Uterus (tissue), 4 donors: Measurements from ENCODE around the gene FBXL13. TPM values are rescaled to one million over a fixed set of nuclear protein-coding genes. Genes with fewer than 3 reads are reported as not detected.

Source experiments
- DNase-seq, 2 donors: peaks; one replicate each; pipeline ENCODE4 v3.0.0-alpha.2; 2019 to 2020
- H3K27ac ChIP-seq, 2 donors: fragments of 200-600 bp; sonication (generic); 1 replicate in 1 of 2; 2 replicates in 1 of 2; pipeline ENCODE4 v1.5.1; 2016 to 2018
- H3K27me3 ChIP-seq, 2 donors: fragments of 200-600 bp; sonication (generic); one replicate each; pipeline ENCODE4 v1.5.1; 2018 to 2019; ENCODE audit warnings: control low read depth in 1 of 2
- H3K36me3 ChIP-seq, 2 donors: fragments of 200-600 bp; sonication (generic); one replicate each; pipeline ENCODE4 v1.5.1; 2019; ENCODE audit warnings: control low read depth in 1 of 2
- H3K4me1 ChIP-seq, 2 donors: fragments of 200-600 bp; sonication (generic); one replicate each; pipeline ENCODE4 v1.5.1; 2018 to 2019; ENCODE audit warnings: control low read depth in 1 of 2
- H3K4me3 ChIP-seq, 2 donors: fragments of 200-600 bp; sonication (generic); 1 replicate in 1 of 2; 2 replicates in 1 of 2; pipeline ENCODE4 v1.5.1; 2018 to 2019; ENCODE audit warnings: mild to moderate bottlenecking in 1 of 2
- H3K9me3 ChIP-seq, 2 donors: fragments of 200-600 bp; sonication (generic); one replicate each; pipeline ENCODE4 v1.5.1; 2019; ENCODE audit warnings: control low read depth in 1 of 2
- POLR2A ChIP-seq, 2 donors: fragments of 450-650 bp; IDR thresholded peaks; one replicate each; pipeline ENCODE4 v1.6.1; 2016; ENCODE audit warnings: antibody characterized with exemption in 2 of 2, mild to moderate bottlenecking in 1 of 2, moderate library complexity in 1 of 2
- intact Hi-C: fragments of 100-400 bp; cut with DNase I; formaldehyde crosslinking; loops from one replicate; pipeline ENCODE4 v1.15.1; 2023; ENCODE audit warnings: low total_unique reads
- total RNA-seq, 4 donors: library from RNA; depleted of rRNA in 3 of 4; stranded (reverse); fragments of >200 nt in 3 of 4; gene quantifications; one replicate each; pipeline versions ENCODE4 v1.1.0 to v1.2.4, GENCODE V29; 2014 to 2023
- TF ChIP-seq, protein P1 (sequence below), 4 experiments: fragments of 200-600 bp in 2 of 4; fragments of 450-650 bp in 2 of 4; sonication (generic) in 2 of 4; IDR thresholded peaks; one replicate each; pipeline ENCODE4 v1.5.1; 2016 to 2019; ENCODE audit warnings: antibody characterized with exemption in 4 of 4, mild to moderate bottlenecking in 2 of 4, moderate library complexity in 1 of 4
- donor health status: DM: yes; HTN: yes; CAD: no.

FBXL13 gene
- total RNA-seq, 4 donors from 2014 or later: 1.2 to 12.9 (median 5.5) TPM

DNA sequence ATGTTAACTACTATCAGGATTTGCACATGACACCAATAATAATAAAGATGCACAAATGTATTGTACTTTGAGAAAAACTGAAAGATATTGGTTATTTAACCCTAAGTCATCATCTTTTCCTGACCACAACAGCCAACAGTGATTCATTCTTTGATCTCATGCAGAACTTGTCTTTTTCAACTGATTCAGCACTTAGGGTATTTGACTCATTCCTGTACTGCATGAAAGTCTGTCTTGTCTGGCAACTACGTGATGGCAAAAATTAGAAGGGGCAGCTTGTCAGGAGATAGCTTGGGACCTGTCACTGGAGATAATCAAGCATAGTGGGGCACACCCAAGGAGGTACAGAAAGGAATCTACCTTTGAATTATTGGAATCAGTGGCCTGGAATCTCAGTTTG is 239.6 kb downstream of the FBXL13 start:
- no peak for TF ChIP-seq POLR2A (IDR thresholded peaks at IDR 0.05)
- TF ChIP-seq, protein P1, sequence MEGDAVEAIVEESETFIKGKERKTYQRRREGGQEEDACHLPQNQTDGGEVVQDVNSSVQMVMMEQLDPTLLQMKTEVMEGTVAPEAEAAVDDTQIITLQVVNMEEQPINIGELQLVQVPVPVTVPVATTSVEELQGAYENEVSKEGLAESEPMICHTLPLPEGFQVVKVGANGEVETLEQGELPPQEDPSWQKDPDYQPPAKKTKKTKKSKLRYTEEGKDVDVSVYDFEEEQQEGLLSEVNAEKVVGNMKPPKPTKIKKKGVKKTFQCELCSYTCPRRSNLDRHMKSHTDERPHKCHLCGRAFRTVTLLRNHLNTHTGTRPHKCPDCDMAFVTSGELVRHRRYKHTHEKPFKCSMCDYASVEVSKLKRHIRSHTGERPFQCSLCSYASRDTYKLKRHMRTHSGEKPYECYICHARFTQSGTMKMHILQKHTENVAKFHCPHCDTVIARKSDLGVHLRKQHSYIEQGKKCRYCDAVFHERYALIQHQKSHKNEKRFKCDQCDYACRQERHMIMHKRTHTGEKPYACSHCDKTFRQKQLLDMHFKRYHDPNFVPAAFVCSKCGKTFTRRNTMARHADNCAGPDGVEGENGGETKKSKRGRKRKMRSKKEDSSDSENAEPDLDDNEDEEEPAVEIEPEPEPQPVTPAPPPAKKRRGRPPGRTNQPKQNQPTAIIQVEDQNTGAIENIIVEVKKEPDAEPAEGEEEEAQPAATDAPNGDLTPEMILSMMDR (IDR thresholded peaks at IDR 0.05): no peak
- Histone ChIP-seq H3K36me3 (no peaks in the 10 kb centered on the region), H3K27me3 (no peaks in the 10 kb centered on the region), H3K27ac (peak overlapping the region in 1 of 2 donors; percentile 4), H3K9me3 (no peaks in the 10 kb centered on the region), H3K4me3 (no peak overlapping the region), H3K4me1 (peaks cover 5 to 7% of the 10 kb centered on the region in 2 donors)
- intact Hi-C loops: no loop called here
- DNase-seq: no peak

DNA sequence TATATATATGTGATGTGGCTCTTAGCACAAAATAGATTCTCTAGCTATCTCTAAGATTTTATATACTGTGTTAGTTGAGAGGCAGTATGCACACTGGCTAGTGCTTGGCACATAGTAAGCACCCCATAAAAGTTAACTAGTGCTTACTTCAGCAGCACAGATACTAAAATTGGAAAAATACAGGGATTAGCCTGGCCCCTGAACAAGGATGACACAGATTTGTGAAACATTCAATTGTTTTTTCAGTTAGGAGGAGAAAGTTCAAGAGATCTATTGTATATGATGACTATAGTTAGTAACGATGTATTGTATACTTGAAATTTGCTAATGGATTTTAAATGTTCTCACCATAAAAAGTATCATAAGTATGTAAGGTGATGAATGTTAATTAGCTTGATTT is 240.1 kb downstream of the FBXL13 start:
- no peaks in the 10 kb centered on the region for H3K36me3 ChIP-seq
- no peaks in the 10 kb centered on the region for H3K9me3 ChIP-seq
- no peak overlapping the region for H3K4me3 ChIP-seq
- H3K27me3 ChIP-seq: no peaks in the 10 kb centered on the region
- intact Hi-C loops: no loop called here
- DNase-seq: no peak
- H3K4me1 ChIP-seq: peaks cover 5 to 7% of the 10 kb centered on the region in 2 donors
- H3K27ac ChIP-seq: peak overlapping the region in 1 of 2 donors; percentile 4
- TF ChIP-seq, protein P1 (IDR thresholded peaks at IDR 0.05): no peak
- no peak for TF ChIP-seq POLR2A (IDR thresholded peaks at IDR 0.05)

DNA sequence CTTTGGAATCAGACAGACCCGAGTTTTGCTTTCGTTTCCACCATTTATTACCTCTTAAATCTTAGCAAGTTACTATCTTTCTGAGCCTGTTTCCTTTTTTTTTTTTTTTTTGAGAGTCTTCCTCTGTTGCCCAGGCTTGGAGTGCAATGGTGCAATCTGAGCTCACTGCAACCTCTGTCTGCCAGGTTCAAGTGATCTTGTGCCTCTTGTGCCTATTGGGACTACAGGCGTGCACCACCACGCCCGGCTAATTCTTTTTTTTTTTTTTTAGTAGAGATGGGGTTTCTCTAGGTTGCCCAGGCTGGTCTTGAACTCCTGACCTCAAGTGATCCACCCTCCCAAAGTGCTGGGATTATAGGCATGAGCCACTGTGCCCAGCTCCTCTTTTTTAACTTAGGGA is 241.3 kb downstream of the FBXL13 start:
- Histone ChIP-seq H3K36me3 (no peaks in the 10 kb centered on the region), H3K27me3 (no peaks in the 10 kb centered on the region), H3K4me3 (no peak overlapping the region), H3K27ac (peak overlapping the region in 1 of 2 donors; percentile 58), H3K4me1 (peaks cover 5 to 7% of the 10 kb centered on the region in 2 donors), H3K9me3 (no peaks in the 10 kb centered on the region)
- intact Hi-C loops: no loop called here
- DNase-seq: no peak
- TF ChIP-seq POLR2A (IDR thresholded peaks at IDR 0.05): no peak
- TF ChIP-seq, protein P1 (IDR thresholded peaks at IDR 0.05): no peak

DNA sequence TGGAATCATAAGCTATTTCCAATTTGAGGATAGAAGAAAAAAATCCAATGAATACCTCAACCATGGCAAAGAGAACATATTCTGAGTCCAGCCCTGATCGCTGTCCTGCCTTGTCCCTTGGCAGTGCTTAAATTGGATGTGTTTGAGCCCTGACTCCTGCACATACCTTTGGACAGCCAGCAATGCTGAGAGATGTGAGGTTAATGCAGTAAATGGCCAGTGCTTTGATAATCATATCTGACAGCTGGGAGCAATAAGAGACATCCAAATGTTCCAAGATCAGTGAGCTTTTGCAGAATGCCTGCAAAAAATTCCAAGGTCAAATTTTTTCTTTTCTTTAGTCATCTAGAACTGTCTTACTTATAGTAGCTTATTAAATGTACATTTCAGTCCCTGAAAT is 241.9 kb downstream of the FBXL13 start:
- no peak for TF ChIP-seq POLR2A (IDR thresholded peaks at IDR 0.05)
- TF ChIP-seq, protein P1 (IDR thresholded peaks at IDR 0.05): no peak
- intact Hi-C loops: no loop called here
- peak overlapping the region in 1 of 2 donors; percentile 58 for H3K27ac ChIP-seq
- no peaks in the 10 kb centered on the region for H3K9me3 ChIP-seq
- no peak for DNase-seq
- H3K4me1 ChIP-seq: peaks cover 5 to 7% of the 10 kb centered on the region in 2 donors
- H3K4me3 ChIP-seq: no peak overlapping the region
- no peaks in the 10 kb centered on the region for H3K36me3 ChIP-seq
- H3K27me3 ChIP-seq: no peaks in the 10 kb centered on the region

DNA sequence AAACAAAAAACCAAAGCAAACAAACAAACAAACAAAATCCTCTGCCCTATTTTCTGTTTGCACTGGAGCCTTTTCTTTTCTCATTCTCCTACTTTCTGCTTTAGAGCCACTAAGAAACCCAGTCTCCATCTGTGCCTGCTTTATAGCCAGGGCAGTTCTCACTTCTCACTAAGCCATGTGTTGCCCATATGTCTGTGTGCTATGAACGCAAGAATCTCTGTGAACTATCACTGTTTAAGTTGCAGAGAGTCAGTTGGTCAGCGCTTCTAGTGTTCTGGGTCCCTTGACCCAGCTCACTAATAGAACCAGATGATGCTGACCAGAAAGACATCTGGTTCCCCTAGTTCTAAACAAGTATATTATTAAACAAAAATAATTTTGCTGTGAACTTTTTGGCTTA is 244.4 kb downstream of the FBXL13 start:
- Histone ChIP-seq H3K27ac (no peak overlapping the region), H3K4me3 (no peak overlapping the region), H3K36me3 (no peaks in the 10 kb centered on the region), H3K9me3 (no peaks in the 10 kb centered on the region), H3K4me1 (no peaks in the 10 kb centered on the region), H3K27me3 (no peaks in the 10 kb centered on the region)
- DNase-seq: no peak
- intact Hi-C loops: no loop called here
- TF ChIP-seq POLR2A (IDR thresholded peaks at IDR 0.05): no peak
- TF ChIP-seq, protein P1 (IDR thresholded peaks at IDR 0.05): no peak
